H1 (cell line): ENCODE data around the gene CYP2S1. TPM values are rescaled to one million over a fixed set of nuclear protein-coding genes. Genes with fewer than 3 reads are reported as not detected.
A peak's percentile ranks its signal among the peaks of the same experiment; 100 is the strongest.

Experiments used
- CTCF ChIA-PET: fragments of 300-600 bp; sonication (Branson Sonifier 250); formaldehyde crosslinking; loops from one replicate; lab custom pipeline; 2021; ENCODE audit not compliant: partially characterized antibody; lab: Charles Lee
- POLR2A ChIA-PET: fragments of 300-600 bp; sonication (Branson Sonifier 250); formaldehyde crosslinking; loops from one replicate; lab custom pipeline; 2021; ENCODE audit warnings: inconsistent platforms; ENCODE audit not compliant: partially characterized antibody; lab: Charles Lee
- DNase-seq, 2 experiments: peaks; one replicate each; pipeline versions ENCODE4 v3.0.0 to v3.0.0-alpha.2; 2010 to 2022; ENCODE audit warnings: low spot score in 2 of 2, low read depth in 1 of 2, mixed read lengths in 1 of 2
- FAIRE-seq: peaks from 2 replicates; lab custom pipeline; 2011; peaks lifted over from hg19 to GRCh38; lab: Jason Lieb, UNC
- H2AFZ ChIP-seq: 2 replicates; pipeline ENCODE4 v1.8.1; 2012; ENCODE audit warnings: low read length, inconsistent platforms
- H2AK5ac ChIP-seq: 2 replicates; pipeline ENCODE4 v1.6.1; 2013; ENCODE audit warnings: low read depth, low read length
- H2BK120ac ChIP-seq: replicated peaks from 2 replicates; pipeline ENCODE3; 2013; ENCODE audit warnings: low read depth, low read length, inconsistent platforms
- H2BK12ac ChIP-seq: 2 replicates; pipeline ENCODE4 v1.6.1; 2013; ENCODE audit warnings: low read depth, low read length
- H2BK15ac ChIP-seq: 2 replicates; pipeline ENCODE4 v1.6.1; 2013; ENCODE audit warnings: low read length
- H2BK20ac ChIP-seq: 2 replicates; pipeline ENCODE4 v1.6.1; 2013; ENCODE audit warnings: low read length
- H2BK5ac ChIP-seq: 2 replicates; pipeline ENCODE4 v1.6.1; 2013; ENCODE audit warnings: low read depth, low read length
- H3K14ac ChIP-seq: 2 replicates; pipeline ENCODE4 v1.6.1; 2013; ENCODE audit warnings: inconsistent platforms; ENCODE audit not compliant: insufficient read length
- H3K18ac ChIP-seq: 2 replicates; pipeline ENCODE4 v1.6.1; 2013; ENCODE audit warnings: low read length; ENCODE audit errors: extremely low read depth
- H3K23ac ChIP-seq: 2 replicates; pipeline ENCODE4 v1.6.1; 2013; ENCODE audit warnings: inconsistent platforms; ENCODE audit not compliant: insufficient read length
- H3K23me2 ChIP-seq: 2 replicates; pipeline ENCODE4 v1.6.1; 2013; ENCODE audit warnings: low read depth, low read length
- H3K27ac ChIP-seq: 2 replicates; pipeline ENCODE4 v1.6.1; 2011; ENCODE audit warnings: low read depth, low read length, inconsistent platforms
- H3K27me3 ChIP-seq, 4 experiments: replicated peaks in 1 of 4; 1 replicate in 1 of 4; 2 replicates in 3 of 4; pipeline versions ENCODE4 v1.6.1 to v1.8.1; 2011 to 2013; ENCODE audit warnings: low read length in 3 of 4, mild to moderate bottlenecking in 3 of 4, inconsistent platforms in 2 of 4, mixed read lengths in 2 of 4, moderate library complexity in 1 of 4; ENCODE audit not compliant: control insufficient read depth in 3 of 4, insufficient read depth in 3 of 4; ENCODE audit errors: extremely low read depth in 1 of 4
- H3K36me3 ChIP-seq, 4 experiments: 2 replicates each; pipeline versions ENCODE4 v1.6.1 to v1.8.1; 2011 to 2013; ENCODE audit warnings: mild to moderate bottlenecking in 4 of 4, low read length in 3 of 4, moderate library complexity in 2 of 4, control low read depth in 1 of 4, inconsistent platforms in 1 of 4; ENCODE audit not compliant: insufficient read depth in 4 of 4, control insufficient read depth in 2 of 4
- H3K4ac ChIP-seq: replicated peaks from 2 replicates; pipeline ENCODE3; 2013; ENCODE audit warnings: low read length, low read depth, mixed read lengths, inconsistent platforms; ENCODE audit not compliant: insufficient read length
- H3K4me1 ChIP-seq, 4 experiments: replicated peaks in 1 of 4; 1 replicate in 1 of 4; 2 replicates in 3 of 4; pipeline versions ENCODE4 v1.6.1 to v1.8.1; 2011 to 2013; ENCODE audit warnings: low read length in 3 of 4, inconsistent platforms in 2 of 4, mixed read lengths in 1 of 4; ENCODE audit not compliant: insufficient read depth in 4 of 4, control insufficient read depth in 3 of 4
- H3K4me2 ChIP-seq, 2 experiments: 2 replicates each; pipeline versions ENCODE4 v1.6.1 to v1.8.1; 2011 to 2013; ENCODE audit warnings: low read depth in 2 of 2, low read length in 2 of 2, control low read depth in 1 of 2, inconsistent platforms in 1 of 2, mild to moderate bottlenecking in 1 of 2; ENCODE audit not compliant: insufficient read depth in 1 of 2
- H3K4me3 ChIP-seq, 4 experiments: fragments of 200-600, 300-600 bp in 1 of 4; sonication (generic), shearing (Covaris generic), sonication (Bioruptor Twin) in 1 of 4; 2 replicates each; pipeline versions ENCODE4 v1.5.1 to v1.8.1; 2011 to 2016; ENCODE audit warnings: low read length in 4 of 4, low read depth in 3 of 4, control low read depth in 2 of 4, inconsistent platforms in 2 of 4, mild to moderate bottlenecking in 2 of 4, mixed read lengths in 1 of 4, moderate library complexity in 1 of 4; ENCODE audit not compliant: insufficient read depth in 2 of 4; ENCODE audit errors: extremely low read depth in 1 of 4
- H3K56ac ChIP-seq: replicated peaks from 2 replicates; pipeline ENCODE3; 2013; ENCODE audit warnings: low read depth, mild to moderate bottlenecking, mixed read lengths, low read length, inconsistent platforms; ENCODE audit not compliant: insufficient read length
- H3K79me1 ChIP-seq: 2 replicates; pipeline ENCODE4 v1.6.1; 2013; ENCODE audit warnings: low read depth, low read length, control low read depth
- H3K79me2 ChIP-seq, 2 experiments: 2 replicates each; pipeline versions ENCODE4 v1.6.1 to v1.8.1; 2012 to 2013; ENCODE audit warnings: low read length in 2 of 2, mild to moderate bottlenecking in 2 of 2, inconsistent platforms in 1 of 2; ENCODE audit not compliant: insufficient read depth in 2 of 2, control insufficient read depth in 1 of 2
- H3K9ac ChIP-seq, 4 experiments: replicated peaks in 1 of 4; 1 replicate in 1 of 4; 2 replicates in 3 of 4; pipeline versions ENCODE4 v1.6.1 to v1.8.1; 2011 to 2013; ENCODE audit warnings: low read depth in 3 of 4, low read length in 3 of 4, control low read depth in 2 of 4, mild to moderate bottlenecking in 2 of 4, moderate library complexity in 2 of 4, inconsistent platforms in 1 of 4; ENCODE audit errors: extremely low read depth in 1 of 4
- H3K9me3 ChIP-seq, 2 experiments: 2 replicates each; pipeline versions ENCODE4 v1.6.1 to v1.8.1; 2012 to 2013; ENCODE audit warnings: mild to moderate bottlenecking in 2 of 2, moderate library complexity in 2 of 2, control low read depth in 1 of 2, inconsistent platforms in 1 of 2, low read depth in 1 of 2, low read length in 1 of 2, mixed read lengths in 1 of 2; ENCODE audit not compliant: insufficient read depth in 2 of 2
- H4K20me1 ChIP-seq, 2 experiments: replicated peaks in 1 of 2; 2 replicates each; pipeline versions ENCODE3 to v1.8.1; 2011 to 2013; ENCODE audit warnings: inconsistent platforms in 2 of 2, low read length in 2 of 2, mild to moderate bottlenecking in 1 of 2; ENCODE audit not compliant: insufficient read depth in 2 of 2, control insufficient read depth in 1 of 2
- H4K5ac ChIP-seq: 2 replicates; pipeline ENCODE4 v1.6.1; 2013; ENCODE audit warnings: low read length, low read depth, mixed read lengths, inconsistent platforms; ENCODE audit not compliant: insufficient read length
- H4K8ac ChIP-seq: 2 replicates; pipeline ENCODE4 v1.8.0; 2013; ENCODE audit warnings: mild to moderate bottlenecking, moderate library complexity, low read length, inconsistent platforms; ENCODE audit not compliant: insufficient read depth; ENCODE audit errors: extremely low read depth
- H4K91ac ChIP-seq: replicated peaks from 2 replicates; pipeline ENCODE3; 2013; ENCODE audit warnings: low read length, mixed read lengths, inconsistent platforms; ENCODE audit not compliant: insufficient read length
- CREB1 ChIP-seq: IDR thresholded peaks from 2 replicates; pipeline ENCODE4 v1.6.1; 2012; ENCODE audit warnings: inconsistent platforms
- EGR1 ChIP-seq: IDR thresholded peaks from 2 replicates; pipeline ENCODE4 v1.6.1; 2011; ENCODE audit warnings: low read depth, low read length, borderline replicate concordance
- EZH2 ChIP-seq: fragments of 200-600 bp; sonication (generic); IDR thresholded peaks from 2 replicates; pipeline ENCODE4 v1.7.1; 2012; ENCODE audit warnings: low read depth, mild to moderate bottlenecking, moderate library complexity, low read length, inconsistent platforms; ENCODE audit not compliant: severe bottlenecking
- GABPA ChIP-seq: IDR thresholded peaks from 2 replicates; pipeline ENCODE4 v1.6.1; 2011; ENCODE audit warnings: mild to moderate bottlenecking, low read length, moderate library complexity, borderline replicate concordance; ENCODE audit not compliant: insufficient read depth
- KDM5A ChIP-seq: fragments of 200-600 bp; IDR thresholded peaks from 2 replicates; pipeline ENCODE4 v1.7.1; 2012; ENCODE audit warnings: mild to moderate bottlenecking, low read length, inconsistent platforms, mixed read lengths
- NRF1 ChIP-seq: IDR thresholded peaks from 2 replicates; pipeline ENCODE4 v1.6.1; 2011; ENCODE audit warnings: mild to moderate bottlenecking, low read depth, low read length, improper control_type of control experiment
- RXRA ChIP-seq: IDR thresholded peaks from 2 replicates; pipeline ENCODE4 v1.6.1; 2011; ENCODE audit warnings: low read depth, mild to moderate bottlenecking, low read length, moderate library complexity; ENCODE audit not compliant: insufficient read depth
- WGBS, 2 experiments: shearing (Covaris generic) in 1 of 2; methylation state at CpG; one replicate each; pipeline versions ENCODE4 v1.1.6 to v1.1.7; 2013 to 2015; ENCODE audit warnings: low lambda C conversion rate in 2 of 2, mixed read lengths in 2 of 2, inconsistent platforms in 1 of 2, low coverage in 1 of 2, missing lambda C conversion rate in 1 of 2; ENCODE audit not compliant: insufficient replicate concordance in 2 of 2, insufficient coverage in 1 of 2, insufficient read length in 1 of 2; ENCODE audit errors: extremely low coverage in 1 of 2, missing lambda C conversion rate in 1 of 2; 5-methylcytosine and 5-hydroxymethylcytosine counted together
- polyA plus RNA-seq, 7 experiments: library from polyadenylated mRNA; depleted of rRNA in 3 of 7; stranded (reverse) in 5 of 7; unstranded in 2 of 7; fragments of >200 nt in 5 of 7; fragments of 200-250 nt in 2 of 7; gene quantifications; 1 replicate in 5 of 7; 2 replicates in 1 of 7; 4 replicates in 1 of 7; pipeline versions ENCODE4 v1.2.1 to v1.2.3, GENCODE V29; 2011 to 2013; ENCODE audit warnings: missing spikeins in 2 of 7, mixed read lengths in 2 of 7
- total RNA-seq: library from RNA; stranded (reverse); fragmentation: NEBNext Ultra II Directional; extraction: Animal tissue kit (Norgen Biotek cat#: 25700); gene quantifications from 2 replicates; pipeline ENCODE4 v1.2.1, GENCODE V29; 2021
- TF ChIP-seq, protein P1 (sequence below): IDR thresholded peaks from 2 replicates; pipeline ENCODE4 v1.6.1; 2012; ENCODE audit warnings: low read length, inconsistent platforms

CYP2S1 gene
- total and polyA plus RNA-seq, 2 of the 8 experiments (the other 6 are each of a cell fraction or from before 2014, with no cell fraction given): 97.9 to 245 TPM

- H3K23ac ChIP-seq: no peak overlapping the region
- H3K9me3 ChIP-seq: no peaks in the 10 kb centered on the region
- H3K36me3 ChIP-seq: peaks cover 19 to 65% (median 35%) of the 10 kb centered on the region in 4 experiments; a peak in 7 of 8 replicates
- H3K4me1 ChIP-seq: peaks cover 10 to 16% (median 13%) of the 10 kb centered on the region in 4 experiments
- peaks cover 16% of the 10 kb centered on the region for H3K23me2 ChIP-seq
- no peak overlapping the region for H2AFZ ChIP-seq
- H3K4ac ChIP-seq: peak overlapping the region; percentile 63
- WGBS, 2 experiments: 92% methylated on average over 10 of the region's 10 CpGs; no CpG with 5 or more reads in 1 of the 2 experiments
- H3K79me2 ChIP-seq: peaks cover 10 to 66% of the 10 kb centered on the region in 2 experiments
- no peak overlapping the region for H3K14ac ChIP-seq
- no peak overlapping the region; the same call in 1 of the 2 replicates for H2BK15ac ChIP-seq
- no peak for FAIRE-seq
- no peak overlapping the region for H4K91ac ChIP-seq
- peaks cover 2 to 24% of the 10 kb centered on the region in 2 experiments for H4K20me1 ChIP-seq
- no peak overlapping the region for H2BK120ac ChIP-seq
- no peak overlapping the region for H4K8ac ChIP-seq
- H2BK20ac ChIP-seq: no peak overlapping the region
- H3K79me1 ChIP-seq: peaks cover 11% of the 10 kb centered on the region
- H3K9ac ChIP-seq: no peak overlapping the region; a peak in 2 of 7 replicates
- no peaks in the 10 kb centered on the region for H3K27me3 ChIP-seq
- no peak for DNase-seq
- peak overlapping the region; percentile 53; the same call in 1 of the 2 replicates for H2BK12ac ChIP-seq
- no peak overlapping the region for H3K18ac ChIP-seq
- no peak overlapping the region for H4K5ac ChIP-seq
- POLR2A ChIA-PET: interaction anchor here (0.5 to 1.4 kb wide), 3 partner anchors 30 to 39 kb away, joined by 3 to 4 read pairs (median 3); no protein-coding TSS in a partner anchor
- H3K4me2 ChIP-seq: peak overlapping the region; percentile 79 to 90; a peak in 2 of 4 replicates
- H3K56ac ChIP-seq: no peak overlapping the region
- CTCF ChIA-PET: interaction anchor here (0.5 to 3.8 kb wide), 2 partner anchors 8 to 36 kb away, joined by 4 to 24 read pairs; no protein-coding TSS in a partner anchor
- H2AK5ac ChIP-seq: peak overlapping the region; percentile 26; the same call in 1 of the 2 replicates
- no peak overlapping the region for H3K4me3 ChIP-seq
- H3K27ac ChIP-seq: 0 out of 2 replicates have a peak overlapping the region, but pooled peaks have one; percentile 15
- H2BK5ac ChIP-seq: peak overlapping the region; percentile 18; the same call in 1 of the 2 replicates
- TF ChIP-seq CREB1 (no peak), EZH2 (no peak), EGR1 (no peak), NRF1 (no peak), KDM5A (no peak), GABPA (no peak), RXRA (no peak)
- TF ChIP-seq, protein P1, sequence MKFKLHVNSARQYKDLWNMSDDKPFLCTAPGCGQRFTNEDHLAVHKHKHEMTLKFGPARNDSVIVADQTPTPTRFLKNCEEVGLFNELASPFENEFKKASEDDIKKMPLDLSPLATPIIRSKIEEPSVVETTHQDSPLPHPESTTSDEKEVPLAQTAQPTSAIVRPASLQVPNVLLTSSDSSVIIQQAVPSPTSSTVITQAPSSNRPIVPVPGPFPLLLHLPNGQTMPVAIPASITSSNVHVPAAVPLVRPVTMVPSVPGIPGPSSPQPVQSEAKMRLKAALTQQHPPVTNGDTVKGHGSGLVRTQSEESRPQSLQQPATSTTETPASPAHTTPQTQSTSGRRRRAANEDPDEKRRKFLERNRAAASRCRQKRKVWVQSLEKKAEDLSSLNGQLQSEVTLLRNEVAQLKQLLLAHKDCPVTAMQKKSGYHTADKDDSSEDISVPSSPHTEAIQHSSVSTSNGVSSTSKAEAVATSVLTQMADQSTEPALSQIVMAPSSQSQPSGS: no peak
Measured at GRCh38 chr19:41195675-41196497, 2.9 kb downstream of the CYP2S1 start.
